ENCODE measurements around the gene CADM2.

DNA sequence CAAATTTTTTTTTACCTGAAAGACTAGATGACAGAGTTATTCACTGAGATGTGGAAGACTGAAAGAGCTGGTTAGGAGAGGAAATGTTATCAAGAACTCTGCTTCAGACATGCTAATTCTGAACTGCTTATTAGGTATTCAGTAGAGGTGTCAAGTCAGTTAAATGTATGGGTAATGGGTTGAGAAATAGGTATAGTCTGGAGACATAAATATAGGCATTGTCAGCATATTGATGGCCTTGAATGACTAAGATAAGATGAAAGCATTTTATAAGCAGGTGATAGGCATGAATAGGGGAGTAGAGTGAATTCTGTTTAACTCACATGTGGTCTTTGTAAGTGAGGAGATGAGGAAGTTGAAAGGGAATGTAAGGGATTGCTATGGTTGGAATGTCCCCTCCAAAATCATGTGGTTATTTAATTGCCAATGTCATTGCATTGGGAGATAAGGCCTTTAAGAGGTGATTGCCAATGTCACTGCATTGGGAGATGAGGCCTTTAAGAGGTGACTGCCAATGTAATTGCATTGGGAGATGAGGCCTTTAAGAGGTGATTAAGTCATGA lies 904.2 kb downstream of the CADM2 start:
- TF ChIP-seq POLR2A (IDR thresholded peaks at IDR 0.05; ENCODE audit: low read depth, low read length) (no peak), POLR2AphosphoS5 (IDR thresholded peaks at IDR 0.05; ENCODE audit: low read depth, low read length) (no peak)

Data from GM12892 (cell line).